ENCODE measurements around the gene GFRAL. TPM values are rescaled to one million over a fixed set of nuclear protein-coding genes. Genes with fewer than 3 reads are reported as not detected.

GFRAL gene
- total RNA-seq, 1 experiment from 2014 or later, result not detected

GRCh38 chr6:55433446-55434130, 106.3 kb downstream of the GFRAL start:
- H3K27ac ChIP-seq (ENCODE audit: insufficient read length, low read depth, low read length), result no peak overlapping the region
- H3K9me3 ChIP-seq (ENCODE audit: control insufficient read depth, low read depth, low read length), result no peaks in the 10 kb centered on the region
- no peak overlapping the region for H3T11ph ChIP-seq (ENCODE audit: low read length)
- no peak overlapping the region for H2BK5ac ChIP-seq (ENCODE audit: insufficient read length, low read length)
- no peak for TF ChIP-seq CTCF (conservative IDR thresholded peaks at IDR 0.05)
- Mint-ChIP-seq H3K4me3 (no peak overlapping the region), H3K27me3 (ENCODE audit: low read depth) (no peaks in the 10 kb centered on the region), H3K9me3 (no peaks in the 10 kb centered on the region), H3K27ac (peak overlapping the region in 2 of 3 experiments; percentile 57 to 82; a peak in 4 of 7 replicates), H3K36me3 (ENCODE audit: insufficient read depth in 1 of 3, low read depth in 3 of 3) (no peaks in the 10 kb centered on the region), H3K4me1 (peaks cover 14 to 16% of the 10 kb centered on the region in 2 experiments)
- H3K79me1 ChIP-seq (ENCODE audit: insufficient read depth, low read depth, low read length, poor library complexity, severe bottlenecking), result no peaks in the 10 kb centered on the region
- no peak overlapping the region for H4K8ac ChIP-seq (replicated peaks; ENCODE audit: insufficient read length, low read depth, low read length)
- no peaks in the 10 kb centered on the region for H3K79me2 ChIP-seq (ENCODE audit: insufficient read depth, low read length)
- no peak overlapping the region for H2BK15ac ChIP-seq (ENCODE audit: low read depth, low read length)
- no peak overlapping the region for H2BK12ac ChIP-seq (ENCODE audit: insufficient read length, low read depth, low read length)
- H2AFZ ChIP-seq (ENCODE audit: low read length), result no peak overlapping the region
- no peaks in the 10 kb centered on the region for H3K27me3 ChIP-seq (ENCODE audit: insufficient read depth, low read length)
- H4K91ac ChIP-seq (ENCODE audit: insufficient read length, low read depth, low read length), result no peak overlapping the region
- H3K4ac ChIP-seq (ENCODE audit: low read depth, low read length), result no peak overlapping the region
- WGBS (ENCODE audit: extremely low coverage, insufficient read length, low lambda C conversion rate), result no CpG with 5 or more reads among the region's 2 CpGs
- no peaks in the 10 kb centered on the region; the same call in 1 of the 2 replicates for H3K4me1 ChIP-seq (ENCODE audit: insufficient read depth, low read length)
- H4K5ac ChIP-seq (ENCODE audit: insufficient read length, low read depth, low read length), result no peak overlapping the region
- no peak overlapping the region for H3K18ac ChIP-seq (ENCODE audit: insufficient read length, low read depth, low read length)
- H2BK120ac ChIP-seq (ENCODE audit: low read depth, low read length, poor library complexity, severe bottlenecking), result no peak overlapping the region
- no peak overlapping the region for H3K14ac ChIP-seq (ENCODE audit: insufficient read depth, low read length)
- no peak overlapping the region for H3K23ac ChIP-seq (ENCODE audit: insufficient read length, low read depth, low read length)
- H3K9ac ChIP-seq (ENCODE audit: extremely low read depth, insufficient read length, low read length), result no peak overlapping the region
- no peak overlapping the region for H2AK5ac ChIP-seq (ENCODE audit: insufficient read length, low read length)
- no peaks in the 10 kb centered on the region for H4K20me1 ChIP-seq (ENCODE audit: control insufficient read depth, insufficient read depth, insufficient read length)
- no peak overlapping the region for H2BK20ac ChIP-seq (ENCODE audit: low read depth, low read length, poor library complexity, severe bottlenecking)
- no peak for DNase-seq
- no peak overlapping the region for H3K4me2 ChIP-seq (ENCODE audit: insufficient read depth, insufficient read length, low read length)
- no peak overlapping the region for H3K56ac ChIP-seq (ENCODE audit: insufficient read length, low read depth, low read length)
- H3K23me2 ChIP-seq (ENCODE audit: insufficient read length, low read depth, low read length, poor library complexity, severe bottlenecking), result no peaks in the 10 kb centered on the region

Measured in H9 (cell line).